HK-2 (cell line): Measurements from ENCODE around the gene OPN1SW.

ENCODE experiments used
- DNase-seq: peaks from one replicate; pipeline ENCODE4 v3.0.0-alpha.2; 2018; ENCODE audit not compliant: unreplicated experiment

The OPN1SW gene

DNA sequence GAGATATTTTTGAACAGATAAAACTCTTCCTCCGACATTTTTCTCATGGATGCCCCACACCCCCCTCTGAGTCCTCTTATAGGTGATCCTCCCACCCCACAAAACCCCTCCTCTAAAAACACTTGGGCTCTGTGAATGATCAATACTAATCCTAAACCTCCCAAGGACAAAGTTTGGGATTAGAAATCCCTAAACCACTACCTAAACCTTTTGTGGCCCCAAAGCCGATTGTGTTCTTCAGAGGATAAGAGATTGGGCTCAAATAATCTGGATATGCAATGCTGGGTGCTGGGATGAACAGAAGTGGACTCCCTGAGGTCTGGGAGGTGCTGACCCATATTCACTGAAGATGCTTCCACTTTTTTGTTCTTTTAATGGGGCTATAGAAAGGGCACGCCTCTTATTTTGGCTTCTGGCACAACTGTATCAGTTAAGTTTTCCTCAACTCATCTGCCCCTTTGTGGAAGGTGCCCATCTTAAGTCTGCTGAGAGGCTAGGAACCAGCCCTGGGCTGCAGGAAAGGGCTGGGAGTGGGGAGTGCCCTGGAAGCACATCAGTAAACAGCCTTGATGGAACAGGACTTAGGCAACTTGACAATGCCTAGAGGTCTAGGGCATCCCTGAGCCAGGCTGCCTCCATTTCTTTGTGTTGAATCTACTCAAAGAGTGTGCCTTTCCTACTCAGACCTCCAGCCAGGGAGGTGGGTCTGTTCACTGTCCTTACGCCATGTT is at the start of gene OPN1SW:
OPN1SW (minus strand) TSS at position 51 of the 731 bp plus-strand sequence; CDS start at position 38, 13 bp downstream.
- DNase-seq: no peak

DNA sequence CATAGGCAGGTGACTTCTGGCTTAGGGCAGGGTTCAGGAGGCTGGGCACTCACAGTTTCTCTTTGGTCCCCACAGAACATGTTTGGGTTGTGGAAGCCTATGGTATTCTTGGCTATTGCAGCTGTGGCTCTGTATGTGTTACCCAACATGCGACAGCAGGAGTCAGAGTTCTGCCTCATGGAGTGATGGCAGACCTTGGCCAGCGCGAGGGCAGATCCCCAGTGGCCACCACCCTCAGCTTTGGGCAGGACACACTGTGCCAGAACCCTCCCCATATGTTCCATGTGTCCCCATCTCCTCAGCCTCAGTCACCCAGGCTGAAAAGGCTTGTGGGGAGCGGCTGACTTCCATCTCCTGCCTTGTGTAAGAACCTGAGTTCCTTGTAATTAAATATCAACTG is 46.1 kb upstream of the OPN1SW start:
- DNase-seq: no peak

DNA sequence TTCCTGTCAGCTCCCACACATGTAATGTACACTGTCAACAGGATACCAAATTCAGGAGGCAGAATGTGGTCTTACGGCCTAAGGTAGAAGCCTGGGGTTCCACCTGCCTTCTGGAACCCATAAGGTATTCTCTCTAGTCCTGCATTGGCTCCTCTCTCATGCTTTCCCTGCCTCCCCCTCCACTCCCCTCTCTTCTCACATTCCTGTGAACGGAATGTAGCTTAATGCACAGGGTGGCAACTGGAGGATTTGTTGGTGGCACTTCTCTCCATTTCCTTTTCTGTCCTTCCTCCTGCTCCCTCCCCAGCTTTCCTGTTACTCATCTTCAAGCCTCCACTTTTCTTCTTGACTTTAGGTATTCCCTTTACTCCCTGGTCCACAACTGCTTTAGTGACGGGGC is 43.1 kb upstream of the OPN1SW start:
- no peak for DNase-seq

DNA sequence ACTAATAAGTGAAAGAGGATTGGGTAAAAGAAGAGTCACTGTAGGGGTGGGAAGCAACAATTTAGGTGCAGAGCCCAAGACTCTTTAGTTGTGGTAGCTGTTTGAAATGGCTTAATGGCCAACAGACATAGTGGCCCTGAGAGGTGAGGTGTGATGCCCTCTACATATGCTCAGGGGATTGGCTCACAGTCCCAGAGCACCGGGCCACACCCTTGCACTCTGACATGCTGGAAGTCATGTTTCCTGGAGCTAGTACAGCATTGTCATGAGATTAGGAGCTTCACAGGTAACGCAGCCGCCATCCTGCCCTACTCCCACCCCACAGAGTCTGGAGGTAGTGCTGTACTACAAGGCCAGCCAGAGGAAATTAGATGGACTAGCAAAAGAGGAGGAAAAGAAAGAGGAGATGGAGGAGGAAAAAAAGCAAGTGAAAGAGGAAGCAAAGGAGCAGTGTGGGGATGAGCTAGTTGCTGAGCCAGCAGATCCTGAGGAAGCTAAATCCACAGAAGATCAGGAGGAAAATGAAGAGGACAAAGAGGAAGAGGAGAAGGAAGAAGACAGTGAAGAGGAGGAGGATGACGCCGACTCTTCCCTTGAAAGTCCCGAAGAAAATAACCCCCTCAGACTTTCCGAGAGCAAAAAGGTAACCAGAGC is 39.8 kb upstream of the OPN1SW start:
- no peak for DNase-seq

- no peak for DNase-seq
These were observed 38.9 kb upstream of the OPN1SW start for GRCh38 chr7:128814499-128814898.

GRCh38 chr7:128812514-128813168 is 37.0 kb upstream of the OPN1SW start:
- DNase-seq: no peak

- no peak for DNase-seq
These were observed 36.2 kb upstream of the OPN1SW start for GRCh38 chr7:128811631-128812430.

- no peak for DNase-seq
These were observed 35.4 kb upstream of the OPN1SW start for GRCh38 chr7:128810997-128811396.

GRCh38 chr7:128810473-128810872 is 34.9 kb upstream of the OPN1SW start:
- no peak for DNase-seq

GRCh38 chr7:128809363-128809762 is 33.8 kb upstream of the OPN1SW start:
- DNase-seq: no peak

DNA sequence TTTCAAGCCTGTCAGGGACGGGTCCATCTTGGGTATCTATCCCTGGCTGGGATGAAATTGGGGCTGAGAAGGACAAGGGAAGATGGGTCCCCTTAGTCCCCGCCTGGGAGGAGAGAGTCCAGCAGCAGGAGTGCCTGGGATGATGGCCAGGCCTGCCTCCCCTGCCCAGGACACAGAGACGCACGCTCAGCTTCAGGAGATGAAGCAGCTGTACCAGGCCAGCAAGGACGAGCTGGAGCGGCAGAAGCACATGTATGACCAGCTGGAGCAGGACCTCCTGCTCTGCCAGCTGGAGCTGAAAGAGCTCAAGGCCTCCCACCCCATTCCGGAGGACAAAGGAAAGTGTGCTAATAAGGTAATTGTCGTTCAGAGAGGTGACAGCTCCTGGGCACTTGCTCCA is 31.6 kb upstream of the OPN1SW start:
- no peak for DNase-seq

- no peak for DNase-seq
These were observed 29.6 kb upstream of the OPN1SW start for GRCh38 chr7:128805225-128805624.

- no peak for DNase-seq
These were observed 28.9 kb upstream of the OPN1SW start for GRCh38 chr7:128804484-128804883.

DNA sequence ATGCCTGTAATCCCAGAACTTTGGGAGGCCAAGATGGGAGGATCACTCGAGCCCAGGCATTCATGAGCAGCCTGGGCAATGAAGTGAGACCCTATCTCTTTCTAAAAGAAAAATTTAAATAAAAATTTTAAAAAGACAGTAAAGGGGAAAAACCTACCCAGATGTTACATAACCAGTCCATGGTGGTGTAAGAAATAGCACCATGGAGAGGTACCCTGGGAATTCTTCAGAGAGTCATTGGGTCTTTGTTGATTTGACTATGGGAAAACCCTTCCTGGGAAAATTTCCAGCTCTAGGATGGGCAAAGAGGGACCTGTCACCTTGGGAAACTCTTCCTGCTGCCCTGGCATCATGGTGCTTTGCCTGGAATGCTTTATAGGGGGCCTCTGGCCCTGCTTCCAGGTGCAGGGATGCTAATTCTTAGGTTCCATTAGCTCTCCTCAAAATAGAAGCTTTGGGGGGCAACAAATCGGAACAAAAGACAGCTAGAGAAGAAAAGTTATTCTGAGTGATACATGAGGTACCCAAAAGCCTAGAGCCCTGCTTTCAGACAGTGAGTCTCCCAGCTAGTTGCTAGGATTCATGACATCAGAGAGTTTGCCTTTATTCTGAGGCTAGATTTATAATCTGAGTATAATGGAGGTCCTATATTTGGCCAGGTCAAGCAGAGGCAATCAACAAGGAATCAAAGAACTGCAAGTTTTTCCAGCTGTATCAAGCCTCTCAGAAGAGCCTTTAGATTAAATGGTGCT is 26.2 kb upstream of the OPN1SW start:
- DNase-seq: no peak

DNA sequence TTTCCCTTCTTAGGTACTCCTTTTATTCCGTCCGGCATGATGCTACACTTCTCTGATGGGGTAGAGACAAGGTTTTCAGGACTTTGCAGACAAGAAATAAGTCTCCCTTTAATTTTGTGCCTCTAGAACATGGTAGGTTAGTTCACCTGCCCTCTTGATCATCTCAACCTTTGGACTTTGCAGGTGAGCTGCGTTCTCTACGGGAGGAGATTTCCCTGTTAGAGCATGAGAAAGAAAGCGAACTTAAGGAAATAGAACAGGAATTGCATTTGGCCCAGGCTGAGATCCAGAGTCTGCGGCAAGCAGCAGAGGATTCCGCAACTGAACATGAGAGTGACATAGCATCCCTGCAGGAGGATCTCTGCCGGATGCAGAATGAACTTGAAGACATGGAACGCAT is 25.4 kb upstream of the OPN1SW start:
- DNase-seq: no peak

- no peak for DNase-seq
These were observed 25.0 kb upstream of the OPN1SW start for GRCh38 chr7:128800567-128800966.

DNA sequence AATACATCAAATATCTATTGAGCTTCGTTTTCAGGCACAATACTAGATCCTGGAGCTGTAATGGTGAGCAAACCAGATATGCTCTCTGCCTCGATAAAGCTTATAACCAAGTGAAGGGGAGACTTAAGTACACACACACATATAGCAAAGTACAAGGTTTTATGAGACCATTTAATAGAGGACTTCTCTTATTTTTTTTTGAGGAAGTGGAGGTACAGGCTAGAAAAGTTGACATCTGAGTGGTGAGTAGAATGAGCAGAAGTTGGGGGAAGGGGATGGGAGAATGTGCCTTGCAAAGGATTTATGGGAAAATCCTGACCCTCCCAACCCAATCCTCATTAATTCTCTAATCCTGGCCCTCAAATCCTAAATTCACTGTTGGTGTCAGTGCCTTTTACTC is 23.9 kb upstream of the OPN1SW start:
- DNase-seq: no peak

DNA sequence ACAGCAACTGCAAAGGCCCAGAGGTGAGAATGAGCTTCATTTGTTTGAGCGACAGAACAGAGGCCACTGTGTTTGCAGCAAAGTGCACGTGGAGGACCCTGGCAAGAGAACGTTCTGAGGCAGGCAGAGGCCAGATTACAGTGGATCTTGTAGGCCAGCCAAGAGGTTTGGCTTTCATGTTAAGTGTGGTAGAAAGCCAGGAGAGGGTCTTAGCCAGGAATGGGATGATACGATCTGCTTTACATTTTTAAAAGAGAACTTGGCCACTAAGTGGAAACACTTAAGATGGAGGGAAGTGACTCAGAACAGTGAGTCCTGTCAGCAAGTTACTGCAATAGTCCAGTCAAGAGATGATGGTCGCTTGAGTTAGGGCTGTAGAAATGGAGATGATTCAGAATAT is 20.7 kb upstream of the OPN1SW start:
- DNase-seq: no peak

GRCh38 chr7:128795129-128795528 is 19.5 kb upstream of the OPN1SW start:
- no peak for DNase-seq

- DNase-seq: no peak
These were observed 18.8 kb upstream of the OPN1SW start for GRCh38 chr7:128794436-128794835.

GRCh38 chr7:128794020-128794419 is 18.4 kb upstream of the OPN1SW start:
- peak; percentile 32 for DNase-seq

DNA sequence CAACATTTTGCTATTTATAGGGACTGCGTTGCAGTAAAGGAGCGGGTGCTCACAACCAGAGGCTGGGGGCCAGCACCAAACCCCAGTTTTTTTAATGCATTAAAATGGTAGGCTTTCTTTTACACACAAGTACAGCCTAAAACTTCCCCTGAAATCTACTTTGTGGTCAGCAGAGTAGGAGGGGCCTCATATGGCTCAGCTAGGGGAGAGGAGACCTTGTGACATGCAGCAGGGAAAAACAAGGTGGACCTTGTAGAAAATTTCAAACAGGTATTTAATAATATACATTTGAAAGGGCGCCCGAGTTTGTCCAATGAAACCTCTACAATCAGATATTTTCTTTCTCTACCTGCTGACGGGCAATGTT is 17.6 kb upstream of the OPN1SW start:
- DNase-seq: no peak
